ENCODE measurements around the gene CEP85L. TPM values are rescaled to one million over a fixed set of nuclear protein-coding genes. Genes with fewer than 3 reads are reported as not detected.

The CEP85L gene
- total and polyA plus RNA-seq, 2 of the 13 experiments (the other 11 are each of a cell fraction or from before 2014, with no cell fraction given): 0.44 to 1.7 TPM

- no peak for FAIRE-seq
These were observed 73.4 kb downstream of the CEP85L start for GRCh38 chr6:118577972-118578371.

More at GRCh38 chr6:118577972-118578371, 73.4 kb downstream of the CEP85L start:
- Histone ChIP-seq H3K9me3 (ENCODE audit: low read length) (peaks cover 32% of the 10 kb centered on the region), H3K4me1 (ENCODE audit: insufficient read depth, low read length) (no peaks in the 10 kb centered on the region), H4K20me1 (ENCODE audit: insufficient read depth, low read length) (no peaks in the 10 kb centered on the region), H3K36me3 (replicated peaks in 1 of 2; ENCODE audit: control insufficient read depth in 1 of 2, insufficient read depth in 2 of 2, low read length in 2 of 2) (no peaks in the 10 kb centered on the region), H3K4me2 (ENCODE audit: low read depth, low read length) (no peak overlapping the region), H3K27me3 (ENCODE audit: control insufficient read depth in 1 of 2, insufficient read depth in 2 of 2, low read length in 2 of 2) (no peaks in the 10 kb centered on the region; a peak in 1 of 5 replicates), H3K4me3 (replicated peaks in 1 of 3; ENCODE audit: insufficient read depth in 1 of 3, low read depth in 2 of 3, low read length in 3 of 3) (no peak overlapping the region), H3K9ac (ENCODE audit: insufficient read depth, low read depth, low read length) (no peak overlapping the region), H3K79me2 (ENCODE audit: insufficient read depth, low read length) (no peaks in the 10 kb centered on the region), H3K27ac (ENCODE audit: extremely low read length, insufficient read depth, low read length) (no peak overlapping the region), H2AFZ (ENCODE audit: low read length) (no peak overlapping the region)
- WGBS (ENCODE audit: low lambda C conversion rate): 8% methylated on average over 4 of the region's 4 CpGs
- TF ChIP-seq ZSCAN21 (CRISPR knock-in tag; IDR thresholded peaks at IDR 0.05; ENCODE audit: borderline replicate concordance) (no peak), ZNF563 (CRISPR knock-in tag; IDR thresholded peaks at IDR 0.05) (no peak), TP53 (CRISPR knock-in tag; conservative IDR thresholded peaks at IDR 0.05) (no peak), ZNF605 (CRISPR knock-in tag; IDR thresholded peaks at IDR 0.05) (no peak), CREBL2 (CRISPR knock-in tag; IDR thresholded peaks at IDR 0.05; ENCODE audit: borderline replicate concordance) (no peak), ZNF251 (CRISPR knock-in tag; IDR thresholded peaks at IDR 0.05) (no peak), TEAD3 (CRISPR knock-in tag; optimal IDR thresholded peaks at IDR 0.05; ENCODE audit: borderline replicate concordance) (no peak), ZSCAN31 (CRISPR knock-in tag; IDR thresholded peaks at IDR 0.05; ENCODE audit: low read depth) (no peak), ZMAT3 (CRISPR knock-in tag; conservative IDR thresholded peaks at IDR 0.05) (no peak), PREB (CRISPR knock-in tag; IDR thresholded peaks at IDR 0.05) (no peak)
- no TSS peak for BruUV-seq (replicated peaks)
- ChIA-PET CTCF (ENCODE audit: low intra/inter-chr PET ratio, low total read pairs) (no interaction called here), POLR2A (no interaction called here)
- DNase-seq (ENCODE audit: low spot score): no peak
- ATAC-seq: no peak
- in situ Hi-C loops (cut with HindIII; ENCODE audit: extremely low pct_ligation_motif_present, low pct_unique_long_range_greater_than_20kb) (loop anchor here (25.0 kb wide), 2 partner anchors 591 to 741 kb away; no protein-coding TSS in a partner anchor), intact Hi-C loops (cut with micrococcal nuclease; ENCODE audit: unreplicated experiment) (no loop called here)

All from HepG2 (cell line).